Activated CD8-positive, alpha-beta memory T cell treated with anti-CD3 and anti-CD28 coated beads, Interleukin-2, amount 10 ng/mL, durations not matched to agents 7 days and 5 days (primary cell): ENCODE results near the gene USP28. TPM values are rescaled to one million over a fixed set of nuclear protein-coding genes. Genes with fewer than 3 reads are reported as not detected.
"Not testable (repeated sequence)": the region's sequence is repeated elsewhere in the genome, so short reads cannot be mapped to it uniquely, and the experiment has no call there.

Source experiments
- ATAC-seq: fragments of 150-1000 bp; cut with Tn5 transposase; one replicate; pipeline ENCODE4 v1.10.0; 2021; ENCODE audit warnings: moderate library complexity
- CTCF ChIA-PET: fragments of 350-600 bp; sonication (Branson Sonifier 250); formaldehyde crosslinking; loops from one replicate; lab custom pipeline; 2021; ENCODE audit warnings: antibody characterized with exemption; lab: Charles Lee
- DNase-seq: peaks from one replicate; pipeline ENCODE4 v3.0.0-alpha.2; 2020
- H3K27ac Mint-ChIP-seq: one replicate; pipeline ENCODE4 v1.8.0; 2021; ENCODE audit warnings: mild to moderate bottlenecking, mixed read lengths
- H3K27me3 Mint-ChIP-seq: one replicate; pipeline ENCODE4 v1.8.0; 2021; ENCODE audit warnings: mixed read lengths
- H3K36me3 Mint-ChIP-seq: one replicate; pipeline ENCODE4 v1.8.0; 2021; ENCODE audit warnings: mild to moderate bottlenecking, mixed read lengths
- H3K4me1 Mint-ChIP-seq: one replicate; pipeline ENCODE4 v1.8.0; 2021; ENCODE audit warnings: mixed read lengths
- H3K4me3 Mint-ChIP-seq: one replicate; pipeline ENCODE4 v1.8.0; 2021; ENCODE audit warnings: mild to moderate bottlenecking, moderate library complexity, mixed read lengths
- H3K9me3 Mint-ChIP-seq: one replicate; pipeline ENCODE4 v1.8.0; 2022; ENCODE audit warnings: low read depth, mixed read lengths
- total RNA-seq, 2 experiments: library from RNA; stranded (reverse); gene quantifications; one replicate each; pipeline ENCODE4 v1.2.3, GENCODE V29; 2021

USP28 gene
- total RNA-seq, result 10 to 100 TPM; 50.5 to 65.1 TPM

DNA sequence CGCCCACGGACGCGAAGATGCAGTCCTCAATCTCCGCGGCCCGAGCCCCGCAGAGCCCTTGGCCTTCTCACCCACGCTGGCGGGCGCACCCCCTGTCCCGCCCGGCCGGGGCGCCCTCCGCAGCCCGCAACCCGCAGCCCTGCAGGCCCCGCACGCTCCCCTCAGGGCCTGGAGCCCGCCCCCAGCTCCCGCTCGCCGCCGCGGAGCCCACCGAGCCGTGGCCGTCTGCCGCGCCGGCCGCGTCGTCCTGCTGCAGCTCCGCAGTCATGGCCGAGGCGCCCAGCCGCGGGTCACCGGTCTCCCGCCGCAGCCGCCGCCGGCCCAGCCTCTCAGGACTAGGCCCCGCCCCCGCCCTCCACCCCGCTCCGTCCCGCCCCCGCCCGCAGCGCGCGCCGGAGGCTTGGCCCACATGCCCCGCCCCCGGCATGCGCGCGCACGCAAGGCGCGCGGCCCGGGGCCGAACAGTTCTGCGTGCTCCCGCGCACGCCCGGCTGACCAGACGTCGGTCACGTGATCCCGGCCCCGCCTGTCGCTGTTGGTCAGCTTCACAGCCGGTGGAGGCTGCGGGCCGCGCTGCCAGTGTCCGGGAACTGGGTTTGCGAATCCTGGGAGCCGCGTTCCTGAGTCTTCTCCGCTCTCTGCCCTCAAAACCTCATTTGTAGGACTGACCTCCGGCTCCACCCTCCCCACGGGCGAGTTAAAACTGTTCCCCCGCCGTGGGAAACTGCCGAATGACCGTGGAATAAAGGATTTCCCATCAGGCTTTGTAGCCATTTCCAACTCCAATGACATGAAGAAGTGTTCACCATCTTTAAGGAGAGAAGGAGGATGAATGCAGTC lies at the start of gene USP28:
TSS of gene USP28 (minus strand) at position 339 of the 840 bp plus-strand sequence. CDS start at position 268, 71 bp downstream.
- Mint-ChIP-seq H3K27me3 (no peaks in the 10 kb centered on the region), H3K27ac (peak within 1 kb of the TSS; percentile 93), H3K4me1 (peaks cover 52% of the 10 kb centered on the region), H3K4me3 (peak within 1 kb of the TSS; percentile 88), H3K36me3 (peaks cover 27% of the 10 kb centered on the region), H3K9me3 (no peaks in the 10 kb centered on the region)
- CTCF ChIA-PET, result interaction anchor here (0.7 to 1.3 kb wide), 5 partner anchors 10 to 386 kb away, joined by 3 to 4 read pairs (median 4); partner anchors contain the start of gene ZW10
- DNase-seq (peak; percentile 90), ATAC-seq (peak; percentile 85)

DNA sequence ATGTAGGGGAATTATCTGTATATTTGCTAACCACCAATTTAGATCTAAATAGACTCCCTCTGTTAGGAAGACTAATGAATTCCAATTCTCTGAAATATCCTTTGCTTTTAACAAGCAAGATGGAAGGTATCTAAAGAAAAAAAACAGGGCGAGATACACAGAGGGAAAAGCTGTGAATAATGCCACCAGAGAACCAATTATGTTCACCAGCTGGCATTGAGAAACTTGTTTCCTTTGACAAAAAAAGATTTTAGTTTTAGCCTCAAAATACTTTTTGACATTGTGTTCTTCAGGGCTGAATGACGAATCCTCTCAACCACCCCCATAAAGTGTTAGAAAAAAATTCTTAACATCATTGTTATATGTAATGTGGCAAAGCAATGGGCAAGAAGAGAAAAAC lies 48.2 kb upstream of the USP28 start:
- no peaks in the 10 kb centered on the region for H3K36me3 Mint-ChIP-seq
- CTCF ChIA-PET, result interaction anchor here (1.2 to 1.5 kb wide), 2 partner anchors 27 to 338 kb away, joined by 3 to 5 read pairs; no protein-coding TSS in a partner anchor
- no peak for ATAC-seq

DNA sequence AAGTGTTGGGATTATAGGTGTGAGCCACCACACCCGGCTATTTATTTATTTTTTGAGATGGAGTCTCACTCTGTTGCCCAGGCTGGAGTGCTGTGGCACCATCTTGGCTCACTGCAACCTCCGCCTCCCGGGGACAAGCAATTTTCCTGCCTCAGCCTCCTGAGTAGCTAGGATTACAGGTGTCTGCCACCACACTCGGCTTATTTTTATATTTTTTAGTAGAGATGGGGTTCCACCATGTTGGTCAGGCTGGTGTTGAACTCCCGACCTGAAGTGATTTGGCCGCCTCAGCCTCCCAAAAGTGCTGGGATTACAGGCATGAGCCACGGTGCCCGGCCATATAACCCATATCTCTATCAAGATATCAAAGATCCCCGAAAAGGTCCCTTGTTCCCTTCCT lies 36.1 kb upstream of the USP28 start:
- peaks cover 27% of the 10 kb centered on the region for H3K27me3 Mint-ChIP-seq
- not testable (repeated sequence) for DNase-seq, H3K36me3 Mint-ChIP-seq, ATAC-seq, H3K4me3 Mint-ChIP-seq, H3K4me1 Mint-ChIP-seq, H3K9me3 Mint-ChIP-seq, H3K27ac Mint-ChIP-seq
- CTCF ChIA-PET, result interaction anchor here (1.1 kb wide), 1 partner anchor 15 kb away, joined by 3 read pairs; no protein-coding TSS in a partner anchor

More for the DNA sequence above, 48.2 kb upstream of the USP28 start:
- Mint-ChIP-seq H3K4me3 (no peak overlapping the region), H3K9me3 (no peaks in the 10 kb centered on the region), H3K27ac (no peak overlapping the region), H3K27me3 (peaks cover 20% of the 10 kb centered on the region), H3K4me1 (no peaks in the 10 kb centered on the region)
- no peak for DNase-seq

DNA sequence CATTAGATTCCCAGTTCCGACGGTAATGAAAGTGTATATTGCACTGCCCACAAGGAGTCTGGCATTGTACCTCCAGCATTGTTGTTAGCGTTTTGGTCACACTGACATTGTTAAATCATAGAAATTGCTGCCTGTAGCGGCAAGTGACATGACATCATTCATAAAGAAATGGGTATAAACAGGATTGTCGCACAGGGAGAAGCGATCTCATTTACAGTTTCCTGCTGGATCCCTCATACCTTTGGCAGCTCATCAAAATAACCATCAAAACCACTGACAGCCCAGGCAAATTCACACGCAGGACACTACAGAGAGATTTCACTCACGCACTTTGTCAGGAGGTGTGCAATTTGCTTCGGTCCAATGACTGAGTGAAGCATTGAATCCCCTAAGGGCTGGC lies 32.7 kb upstream of the USP28 start:
- CTCF ChIA-PET, result interaction anchor here (4.3 kb wide), 1 partner anchor 12 kb away, joined by 15 read pairs; no protein-coding TSS in a partner anchor
- Mint-ChIP-seq H3K9me3 (no peaks in the 10 kb centered on the region), H3K4me3 (no peak overlapping the region), H3K4me1 (peaks cover 2% of the 10 kb centered on the region), H3K27me3 (peaks cover 35% of the 10 kb centered on the region), H3K36me3 (no peaks in the 10 kb centered on the region), H3K27ac (no peak overlapping the region)
- no peak for DNase-seq
- ATAC-seq, result no peak

GRCh38 chr11:113907681-113908080 lies 32.3 kb upstream of the USP28 start:
- Mint-ChIP-seq H3K27me3 (peaks cover 39% of the 10 kb centered on the region), H3K9me3 (no peaks in the 10 kb centered on the region), H3K4me3 (no peak overlapping the region), H3K36me3 (no peaks in the 10 kb centered on the region), H3K4me1 (peaks cover 2% of the 10 kb centered on the region), H3K27ac (no peak overlapping the region)
- DNase-seq (no peak), ATAC-seq (no peak)
- CTCF ChIA-PET, result interaction anchor here (4.3 kb wide), 1 partner anchor 12 kb away, joined by 15 read pairs; no protein-coding TSS in a partner anchor

DNA sequence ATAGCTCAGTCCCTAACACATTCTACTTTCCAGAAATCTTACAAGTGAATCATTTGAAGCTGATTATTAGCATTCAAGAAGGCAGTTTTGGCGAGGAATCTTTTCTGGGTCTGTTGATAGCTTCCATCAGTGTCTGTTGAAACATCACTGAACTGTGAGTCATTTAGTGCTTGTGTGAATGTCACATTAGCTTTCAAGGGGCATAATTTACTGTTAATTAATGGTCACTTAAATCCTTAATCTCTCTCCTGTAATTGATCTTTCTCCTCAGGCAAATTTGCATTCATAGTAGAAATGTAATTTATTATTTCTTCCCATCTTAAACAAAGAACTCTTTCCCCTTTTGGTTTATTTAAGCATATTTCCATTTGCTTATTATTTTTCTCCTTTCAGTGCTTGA lies 31.8 kb upstream of the USP28 start:
- Mint-ChIP-seq H3K27ac (no peak overlapping the region), H3K36me3 (no peaks in the 10 kb centered on the region), H3K4me1 (peaks cover 2% of the 10 kb centered on the region), H3K9me3 (no peaks in the 10 kb centered on the region), H3K4me3 (no peak overlapping the region), H3K27me3 (peaks cover 44% of the 10 kb centered on the region)
- CTCF ChIA-PET, result interaction anchor here (4.3 kb wide), 1 partner anchor 11 kb away, joined by 15 read pairs; no protein-coding TSS in a partner anchor
- DNase-seq (no peak), ATAC-seq (no peak)

- no peak for ATAC-seq
- H3K27me3 Mint-ChIP-seq, result peaks cover 46% of the 10 kb centered on the region
- no peak for DNase-seq
- H3K4me3 Mint-ChIP-seq, result no peak overlapping the region
- H3K9me3 Mint-ChIP-seq, result no peaks in the 10 kb centered on the region
- no peak overlapping the region for H3K27ac Mint-ChIP-seq
- CTCF ChIA-PET, result interaction anchor here (1.8 to 4.3 kb wide), 2 partner anchors 11 to 354 kb away, joined by 6 to 15 read pairs; no protein-coding TSS in a partner anchor
- H3K36me3 Mint-ChIP-seq, result no peaks in the 10 kb centered on the region
- peaks cover 2% of the 10 kb centered on the region for H3K4me1 Mint-ChIP-seq
Measured at GRCh38 chr11:113906516-113906915, 31.1 kb upstream of the USP28 start.

- no peaks in the 10 kb centered on the region for H3K9me3 Mint-ChIP-seq
Measured at GRCh38 chr11:113906038-113906437, 30.7 kb upstream of the USP28 start.

DNA sequence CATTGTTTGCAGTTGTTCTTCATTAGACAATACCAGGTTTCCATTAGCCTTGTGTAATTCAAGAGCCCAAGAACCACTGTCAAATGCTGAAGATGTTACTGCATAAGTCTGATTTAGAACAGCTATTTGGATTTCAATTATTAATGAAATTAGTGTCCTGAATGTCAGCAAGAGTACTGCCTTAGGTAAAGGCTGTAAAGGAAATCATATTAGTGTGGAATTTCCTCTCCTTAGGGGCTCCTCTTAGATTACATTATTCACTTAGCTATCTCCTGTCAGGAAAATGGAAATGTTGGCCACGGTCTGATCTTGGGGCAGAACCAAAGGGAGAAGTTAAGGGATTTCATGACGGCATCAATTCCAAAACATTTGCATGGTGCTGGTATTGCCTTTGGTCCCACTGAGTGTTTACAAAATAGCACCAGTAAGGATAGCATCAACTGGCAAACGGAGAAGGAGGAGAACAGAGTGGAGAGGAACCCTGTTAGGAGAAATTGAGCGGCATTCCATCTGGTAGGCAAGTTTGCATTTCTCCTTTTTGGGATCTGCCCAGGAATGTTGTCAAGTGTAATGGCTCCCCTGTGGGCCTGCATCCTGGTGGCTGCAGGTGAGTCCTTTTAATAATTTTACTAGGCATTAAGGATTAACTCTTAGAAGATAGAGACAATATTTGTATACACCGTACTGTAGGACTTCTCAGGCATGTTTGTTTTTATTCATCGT lies 29.2 kb upstream of the USP28 start, which contains the start of gene HTR3B:
TSS of gene HTR3B (plus strand) at position 418 of the 723 bp plus-strand sequence. CDS start at position 556, 138 bp downstream.
- no peak for DNase-seq
- CTCF ChIA-PET, result interaction anchor here (0.6 to 4.3 kb wide), 3 partner anchors 9 to 220 kb away, joined by 3 to 15 read pairs (median 3); no protein-coding TSS in a partner anchor
- H3K4me3 Mint-ChIP-seq, result no peak within 1 kb of the TSS
- H3K4me1 Mint-ChIP-seq, result peaks cover 2% of the 10 kb centered on the region
- no peak within 1 kb of the TSS for H3K27ac Mint-ChIP-seq
- ATAC-seq, result no peak
- peaks cover 51% of the 10 kb centered on the region for H3K27me3 Mint-ChIP-seq
- no peaks in the 10 kb centered on the region for H3K36me3 Mint-ChIP-seq
- no peaks in the 10 kb centered on the region for H3K9me3 Mint-ChIP-seq

More at GRCh38 chr11:113906038-113906437, 30.7 kb upstream of the USP28 start:
- ATAC-seq (no peak), DNase-seq (no peak)
- CTCF ChIA-PET, result interaction anchor here (1.8 to 4.3 kb wide), 2 partner anchors 10 to 355 kb away, joined by 6 to 15 read pairs; no protein-coding TSS in a partner anchor
- no peak overlapping the region for H3K4me3 Mint-ChIP-seq
- no peaks in the 10 kb centered on the region for H3K36me3 Mint-ChIP-seq
- H3K27me3 Mint-ChIP-seq, result peaks cover 49% of the 10 kb centered on the region
- H3K4me1 Mint-ChIP-seq, result peaks cover 2% of the 10 kb centered on the region
- H3K27ac Mint-ChIP-seq, result no peak overlapping the region

GRCh38 chr11:113901141-113901540 lies 25.8 kb upstream of the USP28 start:
- CTCF ChIA-PET, result interaction anchor here (0.9 to 1.9 kb wide), 2 partner anchors 13 to 360 kb away, joined by 3 to 7 read pairs; no protein-coding TSS in a partner anchor
- H3K4me3 Mint-ChIP-seq, result no peak overlapping the region
- H3K27me3 Mint-ChIP-seq, result peaks cover 31% of the 10 kb centered on the region
- ATAC-seq, result no peak
- no peak overlapping the region for H3K27ac Mint-ChIP-seq
- H3K9me3 Mint-ChIP-seq, result no peaks in the 10 kb centered on the region
- no peaks in the 10 kb centered on the region for H3K36me3 Mint-ChIP-seq
- DNase-seq, result no peak
- peaks cover under 1% of the 10 kb centered on the region for H3K4me1 Mint-ChIP-seq

- DNase-seq, result peak; percentile 55
- H3K36me3 Mint-ChIP-seq, result no peaks in the 10 kb centered on the region
- peaks cover 6% of the 10 kb centered on the region for H3K4me1 Mint-ChIP-seq
- H3K27ac Mint-ChIP-seq, result no peak overlapping the region
- H3K9me3 Mint-ChIP-seq, result no peaks in the 10 kb centered on the region
- peaks cover 3% of the 10 kb centered on the region for H3K27me3 Mint-ChIP-seq
- H3K4me3 Mint-ChIP-seq, result no peak overlapping the region
- ATAC-seq, result peak; percentile 75
- CTCF ChIA-PET, result interaction anchor here (0.5 to 5.0 kb wide), 31 partner anchors 9 to 394 kb away, joined by 3 to 75 read pairs (median 4); partner anchors contain the start of gene HTR3B
Measured at GRCh38 chr11:113896156-113896879, 20.9 kb upstream of the USP28 start.
